ENCODE measurements around the gene GATB. TPM values are rescaled to one million over a fixed set of nuclear protein-coding genes. Genes with fewer than 3 reads are reported as not detected.

The GATB gene
- total RNA-seq, 4 donors from 2014 or later = 34.3 to 66.3 (median 47.2) TPM

DNA sequence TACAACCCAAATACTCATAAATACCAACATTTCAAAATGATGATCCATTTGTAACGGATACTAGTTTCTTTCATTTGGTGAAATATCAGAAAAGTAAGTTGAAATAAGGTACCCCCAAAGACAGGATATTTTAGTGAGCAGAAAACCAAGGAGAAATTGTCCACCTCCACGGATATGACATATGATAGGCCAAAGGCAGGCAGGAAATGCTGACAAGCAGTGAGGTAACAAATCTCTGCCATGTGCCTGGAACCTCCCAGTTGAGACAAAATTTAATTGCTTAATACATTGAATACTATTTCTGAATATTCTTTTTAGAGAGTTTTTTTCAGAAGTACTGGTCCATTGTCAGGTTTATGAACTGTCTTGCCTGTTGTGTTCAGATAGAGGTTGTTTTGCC lies 118.8 kb downstream of the GATB start:
- WGBS = 84% methylated on average over 2 of the region's 2 CpGs
- Histone ChIP-seq H3K4me1 (peaks cover 11% of the 10 kb centered on the region), H3K4me3 (no peak overlapping the region), H3K27ac (no peak overlapping the region), H3K36me3 (peaks cover 3% of the 10 kb centered on the region), H3K9me3 (no peaks in the 10 kb centered on the region), H3K27me3 (no peaks in the 10 kb centered on the region)
- no peak for TF ChIP-seq EP300 (IDR thresholded peaks at IDR 0.05)
- TF ChIP-seq POLR2A (IDR thresholded peaks at IDR 0.05) = no peak
- TF ChIP-seq, protein P1, sequence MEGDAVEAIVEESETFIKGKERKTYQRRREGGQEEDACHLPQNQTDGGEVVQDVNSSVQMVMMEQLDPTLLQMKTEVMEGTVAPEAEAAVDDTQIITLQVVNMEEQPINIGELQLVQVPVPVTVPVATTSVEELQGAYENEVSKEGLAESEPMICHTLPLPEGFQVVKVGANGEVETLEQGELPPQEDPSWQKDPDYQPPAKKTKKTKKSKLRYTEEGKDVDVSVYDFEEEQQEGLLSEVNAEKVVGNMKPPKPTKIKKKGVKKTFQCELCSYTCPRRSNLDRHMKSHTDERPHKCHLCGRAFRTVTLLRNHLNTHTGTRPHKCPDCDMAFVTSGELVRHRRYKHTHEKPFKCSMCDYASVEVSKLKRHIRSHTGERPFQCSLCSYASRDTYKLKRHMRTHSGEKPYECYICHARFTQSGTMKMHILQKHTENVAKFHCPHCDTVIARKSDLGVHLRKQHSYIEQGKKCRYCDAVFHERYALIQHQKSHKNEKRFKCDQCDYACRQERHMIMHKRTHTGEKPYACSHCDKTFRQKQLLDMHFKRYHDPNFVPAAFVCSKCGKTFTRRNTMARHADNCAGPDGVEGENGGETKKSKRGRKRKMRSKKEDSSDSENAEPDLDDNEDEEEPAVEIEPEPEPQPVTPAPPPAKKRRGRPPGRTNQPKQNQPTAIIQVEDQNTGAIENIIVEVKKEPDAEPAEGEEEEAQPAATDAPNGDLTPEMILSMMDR (IDR thresholded peaks at IDR 0.05) = no peak
- no peak for TF ChIP-seq POLR2AphosphoS5 (IDR thresholded peaks at IDR 0.05)
- DNase-seq (ENCODE audit: low spot score in 2 of 2) = no peak

DNA sequence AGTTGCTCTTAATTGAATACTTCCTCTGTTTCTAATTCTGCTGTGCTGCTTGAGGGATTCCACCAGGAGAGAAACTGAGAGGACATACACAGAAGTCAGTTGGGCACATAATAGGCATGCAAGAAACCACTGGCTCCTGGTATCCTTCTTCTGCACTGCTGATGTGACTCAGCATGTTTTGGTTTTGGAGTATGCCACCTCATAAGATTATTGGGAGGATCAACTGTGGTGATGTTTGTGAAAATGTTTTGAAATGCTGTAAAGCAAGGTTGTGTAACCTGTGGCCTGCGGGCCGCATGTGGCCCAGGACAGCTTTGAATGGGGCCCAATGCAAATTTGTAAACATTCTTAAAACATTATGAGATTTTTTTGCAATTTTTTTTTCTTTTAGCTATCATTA lies 119.6 kb downstream of the GATB start:
- no peak overlapping the region for H3K4me3 ChIP-seq
- peaks cover 11% of the 10 kb centered on the region for H3K4me1 ChIP-seq
- H3K27ac ChIP-seq = no peak overlapping the region
- H3K9me3 ChIP-seq = no peaks in the 10 kb centered on the region
- peaks cover 3% of the 10 kb centered on the region for H3K36me3 ChIP-seq
- no peaks in the 10 kb centered on the region for H3K27me3 ChIP-seq
- WGBS = 52% methylated on average over 2 of the region's 2 CpGs
- TF ChIP-seq EP300 (IDR thresholded peaks at IDR 0.05) (no peak), POLR2A (IDR thresholded peaks at IDR 0.05) (no peak), POLR2AphosphoS5 (IDR thresholded peaks at IDR 0.05) (no peak)
- TF ChIP-seq, protein P1 (IDR thresholded peaks at IDR 0.05) = no peak
- no peak for DNase-seq (ENCODE audit: low spot score in 2 of 2)

DNA sequence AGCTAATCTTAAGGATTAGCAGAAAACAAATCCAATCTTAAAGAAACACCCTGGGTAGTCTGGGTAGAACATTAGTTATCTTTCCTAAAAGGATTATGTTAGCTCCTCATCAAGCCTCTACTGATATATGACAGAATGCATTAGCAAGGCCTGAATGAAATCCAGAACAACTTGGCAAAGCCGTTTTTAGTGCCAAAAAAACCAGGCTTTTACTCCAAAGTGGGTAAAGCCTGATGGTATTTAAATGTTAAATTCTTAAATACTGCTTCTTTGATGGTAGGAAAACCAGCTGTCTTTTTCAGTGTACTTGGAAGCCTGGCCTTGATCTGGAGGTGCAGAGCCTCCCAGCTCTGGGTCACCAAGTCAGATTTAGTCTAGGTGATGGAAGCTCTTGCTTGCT lies 120.4 kb downstream of the GATB start:
- no peaks in the 10 kb centered on the region for H3K9me3 ChIP-seq
- DNase-seq (ENCODE audit: low spot score in 2 of 2) = no peak
- H3K27me3 ChIP-seq = no peaks in the 10 kb centered on the region
- no peak overlapping the region for H3K4me3 ChIP-seq
- no peaks in the 10 kb centered on the region for H3K36me3 ChIP-seq
- TF ChIP-seq EP300 (IDR thresholded peaks at IDR 0.05) = no peak
- no peak for TF ChIP-seq POLR2AphosphoS5 (IDR thresholded peaks at IDR 0.05)
- TF ChIP-seq POLR2A (IDR thresholded peaks at IDR 0.05) = no peak
- TF ChIP-seq, protein P1 (IDR thresholded peaks at IDR 0.05) = no peak
- H3K27ac ChIP-seq = no peak overlapping the region
- H3K4me1 ChIP-seq = peaks cover 11% of the 10 kb centered on the region
- 33% methylated on average over 1 of the region's 1 CpG for WGBS

DNA sequence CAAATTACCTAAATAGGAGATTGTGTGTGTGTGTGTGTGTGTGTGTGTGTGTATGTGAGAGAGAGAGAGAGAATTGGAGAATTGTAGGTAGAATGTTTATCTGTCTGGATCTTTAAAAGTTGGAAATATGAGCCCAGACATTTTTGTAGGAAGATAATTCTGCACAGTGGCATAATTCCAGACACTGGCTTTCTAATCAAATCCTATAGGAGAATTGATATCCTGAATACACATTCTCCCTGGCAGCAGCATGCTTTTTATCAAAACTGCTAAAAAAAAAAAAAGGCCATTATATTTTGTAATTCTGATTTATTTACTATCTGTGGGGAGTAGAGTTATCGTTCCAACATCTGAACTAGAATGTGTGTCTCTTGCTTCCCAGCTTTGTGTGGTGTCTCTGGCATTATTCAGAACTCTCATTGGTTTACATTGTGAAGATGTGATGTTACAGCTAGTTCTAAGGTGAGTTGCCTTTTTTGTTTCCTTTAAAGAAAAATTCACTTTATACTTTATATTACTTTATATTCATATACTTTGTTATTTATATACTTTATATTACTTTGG lies 122.4 kb downstream of the GATB start:
- no peaks in the 10 kb centered on the region for H3K27me3 ChIP-seq
- H3K36me3 ChIP-seq = no peaks in the 10 kb centered on the region
- DNase-seq (ENCODE audit: low spot score in 2 of 2) = no peak
- WGBS = 47% methylated on average over 1 of the region's 1 CpG
- TF ChIP-seq POLR2AphosphoS5 (IDR thresholded peaks at IDR 0.05) (no peak), POLR2A (IDR thresholded peaks at IDR 0.05) (no peak), EP300 (IDR thresholded peaks at IDR 0.05) (no peak)
- TF ChIP-seq, protein P1 (IDR thresholded peaks at IDR 0.05) = no peak
- H3K9me3 ChIP-seq = no peaks in the 10 kb centered on the region
- H3K4me1 ChIP-seq = peaks cover 11% of the 10 kb centered on the region
- H3K4me3 ChIP-seq = no peak overlapping the region
- no peak overlapping the region for H3K27ac ChIP-seq

DNA sequence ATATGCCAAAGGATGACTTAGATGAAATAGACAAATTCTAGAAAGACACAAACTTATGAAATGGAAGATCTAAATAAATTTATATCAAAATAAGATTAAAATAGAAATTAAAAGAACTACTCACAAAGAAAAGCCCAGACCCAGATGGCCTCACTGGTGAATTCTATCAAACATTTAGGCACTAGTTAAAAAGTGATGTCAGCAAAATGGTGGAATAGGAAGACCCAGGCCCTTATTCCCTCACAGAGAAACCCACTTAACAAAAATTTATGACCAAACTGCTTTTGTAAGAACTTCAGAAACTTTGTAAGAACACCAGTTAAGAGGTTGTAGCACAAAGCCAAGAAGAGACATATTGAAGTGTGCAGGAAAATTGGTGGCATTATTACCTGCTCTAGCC lies 129.5 kb downstream of the GATB start:
- Histone ChIP-seq H3K4me1 (no peaks in the 10 kb centered on the region), H3K9me3 (no peaks in the 10 kb centered on the region), H3K27ac (no peak overlapping the region), H3K27me3 (no peaks in the 10 kb centered on the region), H3K4me3 (no peak overlapping the region), H3K36me3 (peaks cover 4% of the 10 kb centered on the region)
- TF ChIP-seq POLR2AphosphoS5 (IDR thresholded peaks at IDR 0.05) (no peak), EP300 (IDR thresholded peaks at IDR 0.05) (no peak), POLR2A (IDR thresholded peaks at IDR 0.05) (no peak)
- TF ChIP-seq, protein P1 (IDR thresholded peaks at IDR 0.05) = no peak
- no peak for DNase-seq (ENCODE audit: low spot score in 2 of 2)
